ENCODE measurements around the gene NHERF2. TPM values are rescaled to one million over a fixed set of nuclear protein-coding genes. Genes with fewer than 3 reads are reported as not detected.

Gene NHERF2
- total RNA-seq: 52.7 and 94.3 TPM in 2 replicates

GRCh38 chr16:2026461-2027023 is at the start of gene NHERF2:
NHERF2 (plus strand) TSS chr16:2026902; CDS start chr16:2027006, 104 bp downstream.

GRCh38 chr16:1981398-1981836 is 45.3 kb upstream of the NHERF2 start, which contains the start of gene NOXO1:
NOXO1 (minus strand) TSS chr16:1981469; CDS start chr16:1981179, 290 bp downstream.

GRCh38 chr16:1983544-1984346 is 43.0 kb upstream of the NHERF2 start, which contains the start of gene GFER:
GFER (plus strand) TSS chr16:1984193; CDS start chr16:1984219, 26 bp downstream.

GRCh38 chr16:1989209-1990100 is 37.2 kb upstream of the NHERF2 start, which contains the start of gene SYNGR3:
SYNGR3 (plus strand) TSS chr16:1989970; CDS start chr16:1990103, 133 bp downstream.

GRCh38 chr16:2009791-2010510 is 16.8 kb upstream of the NHERF2 start, which contains the start of gene ZNF598:
ZNF598 (minus strand) TSS chr16:2009821.

GRCh38 chr16:2019518-2019920 is 7.2 kb upstream of the NHERF2 start, which contains the start of gene NPW:
NPW (plus strand) TSS chr16:2019785.

GRCh38 chr16:2047330-2048115 is 20.8 kb downstream of the NHERF2 start, which contains the start of the genes NTHL1 and TSC2:
NTHL1 (minus strand) TSS chr16:2047834; CDS start chr16:2047823, 11 bp downstream.
TSC2 (plus strand) TSS chr16:2047985; CDS start chr16:2048616, 631 bp downstream.

Small RNA genes within 50 kb of the gene (small RNA-seq; reads per million reads assigned to genes)
- gene RN7SL219P: not detected

Other genes with a start within 250 kb of the NHERF2 start
- gene SPSB3, start 244.3 kb upstream of the NHERF2 start, total RNA-seq: 21.0 and 25.3 TPM in 2 replicates
- 61.0 and 66.9 TPM in 2 replicates for gene NUBP2, start 243.9 kb upstream of the NHERF2 start, total RNA-seq
- not detected in 2 replicates for gene IGFALS, start 233.2 kb upstream of the NHERF2 start, total RNA-seq
- 43.0 and 46.1 TPM in 2 replicates for gene HAGH, start 200.1 kb upstream of the NHERF2 start, total RNA-seq
- 57.3 and 63.8 TPM in 2 replicates for gene FAHD1, start 199.7 kb upstream of the NHERF2 start, total RNA-seq
- 0.14 and 0.66 TPM in 2 replicates for gene MEIOB, start 154.7 kb upstream of the NHERF2 start, total RNA-seq
- gene HS3ST6, start 108.5 kb upstream of the NHERF2 start, total RNA-seq: not detected in 2 replicates
- gene MSRB1, start 83.7 kb upstream of the NHERF2 start, total RNA-seq: 14.6 and 16.4 TPM in 2 replicates
- gene RPL3L, start 72.2 kb upstream of the NHERF2 start, total RNA-seq: not detected in 2 replicates
- gene NDUFB10, start 67.4 kb upstream of the NHERF2 start, total RNA-seq: 97.1 and 113 TPM in 2 replicates
- gene RPS2, start 62.1 kb upstream of the NHERF2 start, total RNA-seq: 2,240 and 2,662 TPM in 2 replicates
- gene RNF151, start 60.0 kb upstream of the NHERF2 start, total RNA-seq: not detected in 2 replicates
- gene TBL3, start 54.8 kb upstream of the NHERF2 start, total RNA-seq: 48.4 and 49.1 TPM in 2 replicates
- 0.40 TPM in 1 of 2 replicates, not detected in the other for gene NOXO1, start 45.4 kb upstream of the NHERF2 start, total RNA-seq
- 8.6 and 13.6 TPM in 2 replicates for gene GFER, start 42.7 kb upstream of the NHERF2 start, total RNA-seq
- gene SYNGR3, start 36.9 kb upstream of the NHERF2 start, total RNA-seq: 1.3 and 1.6 TPM in 2 replicates
- gene ZNF598, start 17.1 kb upstream of the NHERF2 start, total RNA-seq: 26.7 and 36.5 TPM in 2 replicates
- gene NPW, start 7.1 kb upstream of the NHERF2 start, total RNA-seq: 0.13 and 0.72 TPM in 2 replicates
- gene NTHL1, start 20.9 kb downstream of the NHERF2 start, total RNA-seq: 18.6 and 27.1 TPM in 2 replicates
- gene TSC2, start 21.1 kb downstream of the NHERF2 start, total RNA-seq: 56.4 and 61.7 TPM in 2 replicates
- gene PKD1, start 109.0 kb downstream of the NHERF2 start, total RNA-seq: 56.4 and 62.8 TPM in 2 replicates
- gene RAB26, start 121.7 kb downstream of the NHERF2 start, total RNA-seq: 0.36 and 0.66 TPM in 2 replicates
- 94.2 and 94.6 TPM in 2 replicates for gene TRAF7, start 128.9 kb downstream of the NHERF2 start, total RNA-seq
- under 0.01 and 0.13 TPM in 2 replicates for gene CASKIN1, start 169.7 kb downstream of the NHERF2 start, total RNA-seq
- 37.1 and 44.0 TPM in 2 replicates for gene MLST8, start 178.6 kb downstream of the NHERF2 start, total RNA-seq
- gene BRICD5, start 184.0 kb downstream of the NHERF2 start, total RNA-seq: 1.3 and 1.8 TPM in 2 replicates
- 16.7 and 26.2 TPM in 2 replicates for gene PGP, start 187.9 kb downstream of the NHERF2 start, total RNA-seq
- 21.0 and 26.1 TPM in 2 replicates for gene E4F1, start 196.7 kb downstream of the NHERF2 start, total RNA-seq
- 0.36 and 0.80 TPM in 2 replicates for gene DNASE1L2, start 209.5 kb downstream of the NHERF2 start, total RNA-seq
- 23.5 and 24.5 TPM in 2 replicates for gene ECI1, start 224.7 kb downstream of the NHERF2 start, total RNA-seq
- 138 and 175 TPM in 2 replicates for gene RNPS1, start 241.2 kb downstream of the NHERF2 start, total RNA-seq

Measured in thoracic aorta endothelial cell (primary cell).